Memory B cell (primary cell): ENCODE measurements around the gene PSMG1.
"Not testable (repeated sequence)": the region's sequence is repeated elsewhere in the genome, so short reads cannot be mapped to it uniquely, and the experiment has no call there.

Experiments
- ATAC-seq: fragments of 150-1000 bp; cut with Tn5 transposase; 2 replicates; pipeline ENCODE4 v1.10.0; 2021; ENCODE audit warnings: low read depth, mild to moderate bottlenecking, moderate library complexity
- DNase-seq, 2 donors: peaks; one replicate each; pipeline ENCODE4 v3.0.0; 2022; ENCODE audit warnings: low spot score in 2 of 2
- H3K27ac Mint-ChIP-seq: one replicate; pipeline ENCODE4 v1.8.0; 2022; ENCODE audit warnings: mild to moderate bottlenecking, moderate library complexity, mixed read lengths
- H3K27me3 Mint-ChIP-seq: one replicate; pipeline ENCODE4 v1.8.0; 2022; ENCODE audit warnings: mixed read lengths
- H3K36me3 Mint-ChIP-seq: one replicate; pipeline ENCODE4 v1.8.0; 2022; ENCODE audit warnings: mild to moderate bottlenecking, mixed read lengths
- H3K4me1 Mint-ChIP-seq: one replicate; pipeline ENCODE4 v1.8.0; 2022; ENCODE audit warnings: mixed read lengths
- H3K4me3 Mint-ChIP-seq: one replicate; pipeline ENCODE4 v1.8.0; 2022; ENCODE audit warnings: mild to moderate bottlenecking, moderate library complexity, mixed read lengths
- H3K9me3 Mint-ChIP-seq: one replicate; pipeline ENCODE4 v1.8.0; 2022; ENCODE audit warnings: mixed read lengths

The PSMG1 gene

GRCh38 chr21:39182016-39182415 is 1.2 kb downstream of the PSMG1 start:
- Mint-ChIP-seq H3K27ac (peak overlapping the region; percentile 91), H3K4me3 (peak overlapping the region; percentile 99), H3K27me3 (no peaks in the 10 kb centered on the region), H3K9me3 (no peaks in the 10 kb centered on the region), H3K4me1 (peaks cover 20% of the 10 kb centered on the region), H3K36me3 (no peaks in the 10 kb centered on the region)
- DNase-seq (no peak), ATAC-seq (no peak)

- H3K36me3 Mint-ChIP-seq, result no peaks in the 10 kb centered on the region
- no peak overlapping the region for H3K27ac Mint-ChIP-seq
- no peaks in the 10 kb centered on the region for H3K9me3 Mint-ChIP-seq
- no peak for DNase-seq
- H3K4me3 Mint-ChIP-seq, result no peak overlapping the region
- H3K4me1 Mint-ChIP-seq, result peaks cover 18% of the 10 kb centered on the region
- ATAC-seq, result no peak
- no peaks in the 10 kb centered on the region for H3K27me3 Mint-ChIP-seq
These were observed 1.9 kb downstream of the PSMG1 start for GRCh38 chr21:39181205-39181818.

- Mint-ChIP-seq H3K27ac (no peak overlapping the region), H3K4me1 (peaks cover 18% of the 10 kb centered on the region), H3K27me3 (no peaks in the 10 kb centered on the region), H3K4me3 (no peak overlapping the region), H3K9me3 (no peaks in the 10 kb centered on the region), H3K36me3 (peaks cover 2% of the 10 kb centered on the region)
- DNase-seq (no peak), ATAC-seq (no peak)
These were observed 2.7 kb downstream of the PSMG1 start for GRCh38 chr21:39180429-39181019.

- H3K27ac Mint-ChIP-seq, result no peak overlapping the region
- ATAC-seq, result no peak
- peaks cover 10% of the 10 kb centered on the region for H3K4me1 Mint-ChIP-seq
These were observed 4.8 kb downstream of the PSMG1 start for GRCh38 chr21:39178421-39178820.

GRCh38 chr21:39176271-39176709 is 7.0 kb downstream of the PSMG1 start:
- no peaks in the 10 kb centered on the region for H3K4me1 Mint-ChIP-seq
- no peaks in the 10 kb centered on the region for H3K27me3 Mint-ChIP-seq
- no peak overlapping the region for H3K27ac Mint-ChIP-seq
- H3K4me3 Mint-ChIP-seq, result no peak overlapping the region
- ATAC-seq (no peak), DNase-seq (no peak)
- peaks cover 19% of the 10 kb centered on the region for H3K36me3 Mint-ChIP-seq
- no peaks in the 10 kb centered on the region for H3K9me3 Mint-ChIP-seq

More at GRCh38 chr21:39178421-39178820, 4.8 kb downstream of the PSMG1 start:
- Mint-ChIP-seq H3K9me3 (no peaks in the 10 kb centered on the region), H3K27me3 (no peaks in the 10 kb centered on the region), H3K4me3 (no peak overlapping the region), H3K36me3 (peaks cover 8% of the 10 kb centered on the region)
- no peak for DNase-seq

GRCh38 chr21:39175665-39176064 is 7.6 kb downstream of the PSMG1 start:
- Mint-ChIP-seq H3K27ac (no peak overlapping the region), H3K4me3 (no peak overlapping the region), H3K27me3 (no peaks in the 10 kb centered on the region), H3K4me1 (no peaks in the 10 kb centered on the region), H3K9me3 (no peaks in the 10 kb centered on the region), H3K36me3 (peaks cover 22% of the 10 kb centered on the region)
- no peak for ATAC-seq
- no peak for DNase-seq

- no peak overlapping the region for H3K4me3 Mint-ChIP-seq
- H3K27ac Mint-ChIP-seq, result no peak overlapping the region
- no peaks in the 10 kb centered on the region for H3K27me3 Mint-ChIP-seq
- H3K36me3 Mint-ChIP-seq, result peaks cover 22% of the 10 kb centered on the region
- DNase-seq (no peak), ATAC-seq (no peak)
- no peaks in the 10 kb centered on the region for H3K9me3 Mint-ChIP-seq
- H3K4me1 Mint-ChIP-seq, result no peaks in the 10 kb centered on the region
These were observed 8.1 kb downstream of the PSMG1 start for GRCh38 chr21:39175154-39175553.

GRCh38 chr21:39173716-39174680 is 9.3 kb downstream of the PSMG1 start:
- Mint-ChIP-seq H3K27ac (no peak overlapping the region), H3K4me3 (no peak overlapping the region), H3K36me3 (peaks cover 22% of the 10 kb centered on the region), H3K27me3 (no peaks in the 10 kb centered on the region), H3K4me1 (no peaks in the 10 kb centered on the region), H3K9me3 (no peaks in the 10 kb centered on the region)
- no peak for ATAC-seq
- DNase-seq, result no peak

- DNase-seq (no peak), ATAC-seq (no peak)
- Mint-ChIP-seq H3K27me3 (no peaks in the 10 kb centered on the region), H3K4me1 (no peaks in the 10 kb centered on the region), H3K4me3 (no peak overlapping the region), H3K36me3 (peaks cover 20% of the 10 kb centered on the region), H3K27ac (no peak overlapping the region), H3K9me3 (peaks cover 1% of the 10 kb centered on the region)
These were observed 13.3 kb downstream of the PSMG1 start for GRCh38 chr21:39169906-39170305.

- Mint-ChIP-seq H3K36me3 (peaks cover 19% of the 10 kb centered on the region), H3K4me3 (no peak overlapping the region), H3K27me3 (peaks cover 1% of the 10 kb centered on the region), H3K4me1 (no peaks in the 10 kb centered on the region), H3K27ac (no peak overlapping the region), H3K9me3 (peaks cover 8% of the 10 kb centered on the region)
- DNase-seq (no peak), ATAC-seq (no peak)
These were observed 14.5 kb downstream of the PSMG1 start for GRCh38 chr21:39168800-39169199.

- H3K4me3 Mint-ChIP-seq, result no peak overlapping the region
- ATAC-seq, result no peak
These were observed 18.7 kb downstream of the PSMG1 start for GRCh38 chr21:39164523-39164922.

GRCh38 chr21:39161064-39161463 is 22.2 kb downstream of the PSMG1 start:
- Mint-ChIP-seq H3K4me1 (no peaks in the 10 kb centered on the region), H3K27ac (no peak overlapping the region), H3K9me3 (peaks cover 13% of the 10 kb centered on the region), H3K36me3 (peaks cover 6% of the 10 kb centered on the region), H3K27me3 (peaks cover 10% of the 10 kb centered on the region), H3K4me3 (no peak overlapping the region)
- no peak for DNase-seq
- ATAC-seq, result no peak

More at GRCh38 chr21:39164523-39164922, 18.7 kb downstream of the PSMG1 start:
- Mint-ChIP-seq H3K27ac (no peak overlapping the region), H3K9me3 (peaks cover 14% of the 10 kb centered on the region), H3K27me3 (peaks cover 8% of the 10 kb centered on the region), H3K36me3 (peaks cover 6% of the 10 kb centered on the region), H3K4me1 (no peaks in the 10 kb centered on the region)
- DNase-seq, result no peak

GRCh38 chr21:39159342-39160063 is 23.7 kb downstream of the PSMG1 start:
- no peaks in the 10 kb centered on the region for H3K4me1 Mint-ChIP-seq
- ATAC-seq, result no peak
- DNase-seq, result no peak
- peaks cover 10% of the 10 kb centered on the region for H3K9me3 Mint-ChIP-seq
- H3K36me3 Mint-ChIP-seq, result peaks cover 4% of the 10 kb centered on the region
- H3K4me3 Mint-ChIP-seq, result no peak overlapping the region
- no peak overlapping the region for H3K27ac Mint-ChIP-seq
- H3K27me3 Mint-ChIP-seq, result peaks cover 10% of the 10 kb centered on the region

- not testable (repeated sequence) for H3K4me3 Mint-ChIP-seq, H3K27me3 Mint-ChIP-seq, H3K36me3 Mint-ChIP-seq, ATAC-seq, DNase-seq, H3K4me1 Mint-ChIP-seq, H3K27ac Mint-ChIP-seq, H3K9me3 Mint-ChIP-seq
These were observed 26.0 kb downstream of the PSMG1 start for GRCh38 chr21:39157241-39157640.
